ENCODE data around the gene NUP188.

GRCh38 chr9:128923493-128923883 is 24.0 kb upstream of the NUP188 start:
- TF ChIP-seq POLR2AphosphoS5 (IDR thresholded peaks at IDR 0.05) (no peak), CTCF (IDR thresholded peaks at IDR 0.05) (no peak), POLR2A (IDR thresholded peaks at IDR 0.05) (no peak)

Data from transverse colon (tissue), 4 donors.